Measurements from ENCODE around the gene HIP1R.
A peak's percentile ranks its signal among the peaks of the same experiment; 100 is the strongest.
"Not testable (repeated sequence)": the region's sequence is repeated elsewhere in the genome, so short reads cannot be mapped to it uniquely, and the experiment has no call there.

The HIP1R gene

GRCh38 chr12:122894193-122895121 lies 59.2 kb downstream of the HIP1R start:
- DNase-seq (ENCODE audit: low spot score): no peak

GRCh38 chr12:122895320-122895703 lies 60.1 kb downstream of the HIP1R start:
- DNase-seq (ENCODE audit: low spot score): no peak

GRCh38 chr12:122895704-122896636 lies 60.7 kb downstream of the HIP1R start, which contains the start of gene VPS37B:
TSS of gene VPS37B (minus strand) at chr12:122896124. CDS start at chr12:122896062, 62 bp downstream.
- DNase-seq (ENCODE audit: low spot score): peak; percentile 71

GRCh38 chr12:122896662-122897061 lies 61.4 kb downstream of the HIP1R start:
- DNase-seq (ENCODE audit: low spot score): no peak

GRCh38 chr12:122899887-122900286 lies 64.6 kb downstream of the HIP1R start:
- no peak for DNase-seq (ENCODE audit: low spot score)

- DNase-seq (ENCODE audit: low spot score): no peak
Observed at GRCh38 chr12:122902854-122903692, 67.8 kb downstream of the HIP1R start.

GRCh38 chr12:122903693-122904034 lies 68.4 kb downstream of the HIP1R start:
- DNase-seq (ENCODE audit: low spot score): no peak

- not testable (repeated sequence) for DNase-seq (ENCODE audit: low spot score)
Observed at GRCh38 chr12:122905258-122905657, 70.0 kb downstream of the HIP1R start.

- no peak for DNase-seq (ENCODE audit: low spot score)
Observed at GRCh38 chr12:122908915-122909314, 73.7 kb downstream of the HIP1R start.

- DNase-seq (ENCODE audit: low spot score): peak; percentile 92
Observed at GRCh38 chr12:122909442-122910288, 74.4 kb downstream of the HIP1R start.

Data from globus pallidus (tissue), 1 donor.